ENCODE measurements around the gene KRTAP6-1. TPM values are rescaled to one million over a fixed set of nuclear protein-coding genes. Genes with fewer than 3 reads are reported as not detected.

KRTAP6-1 gene
- total RNA-seq, 1 experiment from 2014 or later: not detected

GRCh38 chr21:30623362-30623761 is 9.6 kb upstream of the KRTAP6-1 start:
- POLR2A ChIA-PET (ENCODE audit: low non-redundant PET): no interaction called here
- CTCF ChIA-PET: no interaction called here
- intact Hi-C loops (cut with micrococcal nuclease; ENCODE audit: unreplicated experiment): no loop called here
- H3K9me3 ChIP-seq (ENCODE audit: low read depth, low read length, poor library complexity, severe bottlenecking): no peaks in the 10 kb centered on the region
- no peak for DNase-seq (ENCODE audit: low spot score)
- no peak overlapping the region for H3K4me3 ChIP-seq (ENCODE audit: low read depth, low read length, poor library complexity, severe bottlenecking)
- H3K4me1 ChIP-seq (ENCODE audit: insufficient read depth, low read length, poor library complexity, severe bottlenecking): no peaks in the 10 kb centered on the region
- H3K36me3 ChIP-seq (ENCODE audit: insufficient read depth, low read length, poor library complexity, severe bottlenecking): no peaks in the 10 kb centered on the region
- TF ChIP-seq CTCF (conservative IDR thresholded peaks at IDR 0.05; ENCODE audit: low read depth, low read length) (no peak), EZH2 (IDR thresholded peaks at IDR 0.05; ENCODE audit: borderline replicate concordance, low read depth, low read length, poor library complexity, severe bottlenecking) (no peak)
- no peak overlapping the region for H3K27ac ChIP-seq (ENCODE audit: low read depth, low read length, poor library complexity, severe bottlenecking)
- H3K27me3 ChIP-seq (replicated peaks; ENCODE audit: insufficient read depth, low read depth, low read length, poor library complexity): no peaks in the 10 kb centered on the region
- BruUV-seq (replicated peaks): no TSS peak

GRCh38 chr21:30620522-30620921 is 6.8 kb upstream of the KRTAP6-1 start, which contains the start of gene KRTAP20-4:
Gene KRTAP20-4, plus strand, starts transcription at chr21:30620627.
- H3K4me1 ChIP-seq (ENCODE audit: insufficient read depth, low read length, poor library complexity, severe bottlenecking): no peaks in the 10 kb centered on the region
- H3K9me3 ChIP-seq (ENCODE audit: low read depth, low read length, poor library complexity, severe bottlenecking): no peaks in the 10 kb centered on the region
- TF ChIP-seq EZH2 (IDR thresholded peaks at IDR 0.05; ENCODE audit: borderline replicate concordance, low read depth, low read length, poor library complexity, severe bottlenecking) (no peak), CTCF (conservative IDR thresholded peaks at IDR 0.05; ENCODE audit: low read depth, low read length) (no peak)
- H3K27ac ChIP-seq (ENCODE audit: low read depth, low read length, poor library complexity, severe bottlenecking): no peak within 1 kb of the TSS
- BruUV-seq (replicated peaks): no TSS peak
- H3K36me3 ChIP-seq (ENCODE audit: insufficient read depth, low read length, poor library complexity, severe bottlenecking): no peaks in the 10 kb centered on the region
- intact Hi-C loops (cut with micrococcal nuclease; ENCODE audit: unreplicated experiment): no loop called here
- POLR2A ChIA-PET (ENCODE audit: low non-redundant PET): no interaction called here
- H3K27me3 ChIP-seq (replicated peaks; ENCODE audit: insufficient read depth, low read depth, low read length, poor library complexity): no peaks in the 10 kb centered on the region
- CTCF ChIA-PET: no interaction called here
- no peak for DNase-seq (ENCODE audit: low spot score)
- no peak within 1 kb of the TSS for H3K4me3 ChIP-seq (ENCODE audit: low read depth, low read length, poor library complexity, severe bottlenecking)

GRCh38 chr21:30620080-30620479 is 6.3 kb upstream of the KRTAP6-1 start:
- no peak overlapping the region for H3K27ac ChIP-seq (ENCODE audit: low read depth, low read length, poor library complexity, severe bottlenecking)
- no peak for DNase-seq (ENCODE audit: low spot score)
- no peaks in the 10 kb centered on the region for H3K4me1 ChIP-seq (ENCODE audit: insufficient read depth, low read length, poor library complexity, severe bottlenecking)
- H3K4me3 ChIP-seq (ENCODE audit: low read depth, low read length, poor library complexity, severe bottlenecking): no peak overlapping the region
- ChIA-PET POLR2A (ENCODE audit: low non-redundant PET) (no interaction called here), CTCF (no interaction called here)
- intact Hi-C loops (cut with micrococcal nuclease; ENCODE audit: unreplicated experiment): no loop called here
- H3K27me3 ChIP-seq (replicated peaks; ENCODE audit: insufficient read depth, low read depth, low read length, poor library complexity): no peaks in the 10 kb centered on the region
- TF ChIP-seq EZH2 (IDR thresholded peaks at IDR 0.05; ENCODE audit: borderline replicate concordance, low read depth, low read length, poor library complexity, severe bottlenecking) (no peak), CTCF (conservative IDR thresholded peaks at IDR 0.05; ENCODE audit: low read depth, low read length) (no peak)
- no peaks in the 10 kb centered on the region for H3K9me3 ChIP-seq (ENCODE audit: low read depth, low read length, poor library complexity, severe bottlenecking)
- no peaks in the 10 kb centered on the region for H3K36me3 ChIP-seq (ENCODE audit: insufficient read depth, low read length, poor library complexity, severe bottlenecking)
- BruUV-seq (replicated peaks): no TSS peak
